GM18861 (cell line): ENCODE measurements around the gene CTU1.
"Not testable (repeated sequence)": the region's sequence is repeated elsewhere in the genome, so short reads cannot be mapped to it uniquely, and the experiment has no call there.

Source experiments
- ATAC-seq: cut with Tn5 transposase; IDR thresholded peaks from one replicate; pipeline ENCODE4 v1.9.1; 2021; ENCODE audit not compliant: unreplicated experiment

CTU1 gene

DNA sequence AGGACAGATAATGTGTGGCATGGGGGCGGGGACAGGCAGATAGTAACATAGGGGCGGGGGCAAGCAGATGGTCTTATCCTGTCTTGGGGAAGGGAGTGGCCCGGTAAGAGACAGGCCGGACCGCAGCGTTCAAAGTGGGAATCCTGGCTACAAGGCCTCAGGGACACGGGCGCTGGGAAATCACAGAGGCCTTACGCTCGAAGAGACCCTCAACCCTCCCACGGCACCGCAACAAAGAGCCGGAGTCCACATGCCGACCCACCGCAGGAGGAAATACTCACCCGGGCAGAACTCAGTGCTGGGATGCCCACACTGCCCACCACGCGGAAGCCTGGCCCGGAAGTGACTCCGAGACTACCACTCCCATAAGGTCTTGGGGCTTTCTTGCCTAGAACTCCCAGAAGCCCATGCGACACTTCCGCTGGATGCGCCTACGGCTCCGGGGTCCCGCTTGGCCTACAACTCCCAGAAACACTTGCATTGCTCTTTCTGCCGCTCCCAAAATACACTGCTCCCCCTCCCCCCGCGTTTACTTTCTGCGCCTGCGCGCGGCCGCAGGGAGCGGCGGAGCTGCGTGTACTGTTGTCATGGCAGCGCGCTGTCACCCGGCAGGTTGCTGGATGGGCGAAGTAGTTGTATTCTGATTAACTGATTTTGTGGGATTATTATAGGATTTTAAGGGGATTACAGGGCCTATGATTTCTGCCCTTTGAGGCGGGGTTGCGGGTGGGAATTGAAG lies at the start of gene CTU1:
Gene CTU1, minus strand, starts transcription at position 344 of the 739 bp plus-strand sequence. CDS start 3,840 bp downstream, outside the sequence.
- peak; percentile 89 for ATAC-seq

GRCh38 chr19:51157265-51157664 lies 49.1 kb upstream of the CTU1 start:
- no peak for ATAC-seq

- no peak for ATAC-seq
Observed at GRCh38 chr19:51156710-51157109, 48.5 kb upstream of the CTU1 start.

- ATAC-seq: no peak
Observed at GRCh38 chr19:51150627-51151026, 42.4 kb upstream of the CTU1 start.

GRCh38 chr19:51148580-51148979 lies 40.4 kb upstream of the CTU1 start:
- ATAC-seq: no peak

DNA sequence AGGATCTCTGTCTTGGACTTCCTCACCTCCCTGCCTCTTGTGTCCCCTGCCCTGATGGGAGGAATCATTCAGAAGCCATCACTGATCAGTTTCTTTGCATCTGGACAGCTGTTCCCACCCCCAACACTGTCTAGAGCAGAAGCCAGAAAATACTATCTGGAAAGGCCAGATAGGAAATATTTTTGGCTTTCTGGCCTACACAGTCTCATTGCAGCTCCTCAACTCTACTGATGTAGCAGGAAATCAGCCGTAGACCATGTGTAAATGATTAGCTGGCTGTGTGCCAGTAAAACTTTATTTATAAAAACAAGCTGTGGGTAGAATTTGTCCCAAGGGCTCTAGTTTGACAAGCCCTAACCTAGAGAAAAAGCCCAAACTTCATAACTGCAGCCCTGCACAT lies 39.5 kb upstream of the CTU1 start:
- ATAC-seq: no peak

DNA sequence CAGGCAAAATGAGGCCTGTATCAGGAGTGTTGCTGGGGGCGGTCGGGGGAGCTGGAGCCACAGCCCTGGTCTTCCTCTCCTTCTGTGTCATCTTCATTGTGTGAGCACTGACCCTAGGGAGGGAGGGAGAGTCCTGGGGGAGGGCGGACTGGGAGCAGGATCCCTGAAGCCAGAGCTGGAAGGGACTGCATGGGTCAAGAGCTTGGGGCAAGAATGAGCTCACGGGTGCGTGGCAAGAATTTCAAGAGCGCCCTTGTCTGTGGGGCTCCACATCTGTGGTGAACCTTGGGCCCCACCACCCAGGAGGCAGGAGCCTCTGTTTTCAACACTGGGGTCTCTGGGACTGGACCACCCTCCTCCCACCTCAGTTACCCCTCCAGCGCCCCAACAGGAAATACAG lies 38.5 kb upstream of the CTU1 start:
- no peak for ATAC-seq

- ATAC-seq: no peak
Observed at GRCh38 chr19:51145916-51146493, 37.8 kb upstream of the CTU1 start.

- no peak for ATAC-seq
Observed at GRCh38 chr19:51144482-51145045, 36.4 kb upstream of the CTU1 start.

DNA sequence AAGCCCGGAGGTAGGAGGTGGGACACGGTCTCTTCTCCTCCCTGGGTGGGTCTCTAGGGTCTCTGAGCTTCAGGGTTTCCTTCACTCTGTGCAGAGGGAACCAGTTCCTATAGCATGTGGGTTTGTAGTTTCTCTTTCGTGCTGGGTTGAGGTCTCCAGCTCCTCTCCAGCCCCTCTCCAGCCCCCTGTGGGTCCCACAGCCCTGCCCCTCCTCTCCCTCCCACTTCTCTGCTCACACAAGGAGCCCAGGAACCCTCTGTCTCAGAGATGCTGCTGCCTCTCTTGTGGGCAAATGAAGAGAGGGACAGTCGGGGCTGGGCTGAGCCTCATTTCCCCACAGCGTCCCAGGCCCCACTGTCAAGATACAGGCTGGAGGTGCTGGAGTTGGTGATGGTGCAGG lies 35.3 kb upstream of the CTU1 start:
- no peak for ATAC-seq

DNA sequence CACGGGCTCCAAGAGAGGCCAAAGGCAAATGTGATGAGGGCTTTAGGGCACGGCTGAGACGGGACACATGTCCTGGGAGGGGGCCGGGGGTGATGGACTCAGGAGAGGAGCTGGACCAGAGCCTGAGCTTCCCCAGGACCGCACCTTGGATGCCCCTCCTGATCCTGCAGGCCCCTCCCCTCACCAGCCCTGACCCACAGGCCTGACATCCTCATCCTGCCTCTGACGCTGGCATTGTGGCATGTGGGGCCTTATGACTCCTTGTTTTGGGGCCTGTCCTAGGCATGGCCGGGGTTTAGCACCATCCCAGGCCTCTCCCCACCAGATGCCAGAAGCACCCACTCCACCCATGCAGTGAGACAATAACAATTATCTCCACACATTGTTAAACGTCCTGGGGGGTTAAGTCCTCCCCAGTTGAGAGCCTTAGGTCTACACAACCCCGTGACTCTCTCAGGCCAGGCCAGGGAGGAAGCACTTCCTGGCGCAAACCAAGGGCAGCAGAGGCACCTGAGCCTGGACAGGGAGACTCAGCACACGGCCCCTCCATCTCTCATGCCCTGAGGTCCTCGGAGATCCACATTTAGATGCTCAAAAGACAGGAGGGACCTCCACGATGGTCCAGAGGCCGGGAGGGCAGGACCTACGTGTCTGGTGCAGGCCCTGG lies 34.7 kb upstream of the CTU1 start:
- ATAC-seq: not testable (repeated sequence)

DNA sequence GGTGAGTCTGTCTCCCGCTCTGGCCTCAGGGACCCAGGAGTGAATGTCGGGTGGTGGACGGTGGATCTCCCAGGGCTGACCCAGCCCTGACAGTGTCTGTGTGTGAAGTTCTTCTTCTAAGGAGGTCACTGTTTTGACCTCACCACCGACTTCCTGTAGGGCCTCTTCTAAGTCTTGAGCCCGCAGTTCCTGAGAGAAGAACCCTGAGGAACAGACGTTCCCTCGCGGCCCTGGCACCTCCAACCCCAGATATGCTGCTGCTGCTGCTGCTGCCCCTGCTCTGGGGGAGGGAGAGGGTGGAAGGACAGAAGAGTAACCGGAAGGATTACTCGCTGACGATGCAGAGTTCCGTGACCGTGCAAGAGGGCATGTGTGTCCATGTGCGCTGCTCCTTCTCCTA lies 33.9 kb upstream of the CTU1 start, which contains the start of gene SIGLEC7:
Gene SIGLEC7, plus strand, starts transcription at position 183 of the 400 bp plus-strand sequence. Its CDS starts 69 bp downstream, at position 252.
- ATAC-seq: no peak

DNA sequence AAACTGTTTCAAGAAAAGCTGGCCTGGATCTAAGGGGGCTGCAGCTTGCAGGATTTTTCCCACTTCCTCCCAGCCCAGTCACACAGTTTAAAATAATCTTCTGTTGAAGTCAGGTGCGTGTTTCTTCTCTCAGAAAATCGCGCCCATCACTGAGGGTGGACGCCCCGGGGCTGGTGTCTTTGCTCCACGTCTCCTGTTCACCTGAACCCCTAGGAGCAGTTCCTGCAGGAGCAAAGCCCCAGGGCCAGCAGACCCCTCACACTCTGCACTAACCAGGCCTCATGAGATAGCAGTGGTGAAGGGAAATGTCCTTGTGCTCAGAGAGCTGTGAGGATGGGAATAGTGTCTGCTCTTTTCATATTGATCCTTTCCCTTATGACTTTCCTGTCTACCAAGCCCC lies 33.0 kb upstream of the CTU1 start:
- no peak for ATAC-seq

DNA sequence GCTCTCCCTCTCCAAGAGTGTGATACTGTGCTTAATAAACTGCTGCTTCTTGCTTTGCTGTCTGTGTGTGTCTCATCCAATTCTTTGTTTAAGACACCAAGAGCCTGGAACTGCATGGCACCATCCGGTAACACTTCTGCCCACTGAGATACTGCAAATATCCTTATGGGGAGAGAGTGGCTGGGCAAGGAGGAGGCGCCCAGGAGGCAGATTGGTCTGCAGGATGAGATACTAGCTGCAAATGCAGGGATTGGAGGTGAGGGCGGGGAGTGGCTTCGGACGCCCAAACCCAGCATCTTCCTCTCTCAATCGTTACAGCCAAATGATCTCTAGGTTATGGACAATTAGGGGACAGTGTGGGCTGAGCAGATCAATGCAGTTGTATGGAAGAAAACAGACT lies 32.2 kb upstream of the CTU1 start:
- ATAC-seq: no peak

DNA sequence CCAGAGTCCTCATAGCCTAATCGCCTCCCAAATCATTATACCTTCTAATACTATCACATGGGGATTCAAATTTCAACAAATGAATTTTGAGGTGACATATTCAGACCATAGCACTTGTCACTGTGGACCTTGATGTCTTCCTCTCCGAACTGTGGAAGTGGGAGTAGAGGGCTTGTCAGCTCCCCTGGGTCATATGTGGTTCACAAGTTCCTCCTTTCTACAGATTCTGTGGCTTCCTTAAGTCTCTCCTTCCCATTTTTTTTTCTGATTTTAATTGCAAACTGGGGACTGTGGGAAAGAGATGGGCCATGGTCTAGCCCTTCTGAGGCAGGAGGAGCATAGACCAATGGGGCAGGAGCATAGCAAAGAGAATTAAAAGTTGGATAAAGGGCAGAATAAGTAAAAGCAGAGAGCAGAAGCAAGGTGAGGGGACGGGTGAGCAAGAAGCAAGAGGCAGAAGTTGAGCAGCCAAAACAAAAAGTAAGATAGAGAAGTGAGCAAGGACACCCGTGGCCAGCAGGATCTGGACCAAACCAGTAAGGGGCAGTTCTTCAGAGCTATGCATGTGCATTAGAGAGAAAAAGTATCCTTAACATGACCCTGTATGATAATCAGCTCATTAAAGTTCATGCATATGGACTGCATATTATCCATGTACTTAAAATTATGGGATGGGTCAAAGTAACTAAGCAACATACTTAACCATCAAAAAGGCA lies 31.2 kb upstream of the CTU1 start:
- no peak for ATAC-seq

DNA sequence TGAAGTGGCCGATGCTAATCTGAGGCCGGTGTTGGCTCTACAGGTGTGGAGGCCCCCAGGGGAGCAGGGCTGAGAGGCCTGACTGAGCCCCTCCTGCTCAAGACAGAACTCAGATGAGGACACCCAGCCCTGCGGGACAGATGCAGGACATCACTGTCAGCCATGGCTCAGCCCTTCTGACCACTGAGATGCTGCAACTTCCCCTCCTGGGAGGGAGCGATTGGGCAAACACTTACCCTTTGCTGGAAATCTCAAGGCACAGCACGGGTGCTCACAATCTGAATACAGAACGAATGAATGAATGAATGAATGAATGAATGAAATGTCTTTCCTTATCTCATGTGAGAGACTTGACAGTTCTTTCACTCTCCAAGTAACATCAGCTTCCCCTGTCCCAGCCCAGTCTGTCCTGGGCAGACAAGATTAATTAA lies 30.4 kb upstream of the CTU1 start:
- no peak for ATAC-seq

GRCh38 chr19:51137792-51138425 lies 29.7 kb upstream of the CTU1 start:
- ATAC-seq: no peak

- ATAC-seq: no peak
Observed at GRCh38 chr19:51136851-51137551, 28.8 kb upstream of the CTU1 start.

GRCh38 chr19:51135986-51136762 lies 28.0 kb upstream of the CTU1 start:
- no peak for ATAC-seq
